ENCODE measurements around the gene NIPA2. TPM values are rescaled to one million over a fixed set of nuclear protein-coding genes. Genes with fewer than 3 reads are reported as not detected.

Gene NIPA2
- total RNA-seq, 1 donor from 2014 or later: 72.9 TPM

- no peak for DNase-seq (ENCODE audit: extremely low read depth, low read depth, low spot score)
Observed at GRCh38 chr15:22874966-22875365, 36.5 kb downstream of the NIPA2 start.

- no peak for DNase-seq (ENCODE audit: extremely low read depth, low read depth, low spot score)
Observed at GRCh38 chr15:22877117-22877516, 38.7 kb downstream of the NIPA2 start.

- DNase-seq (ENCODE audit: extremely low read depth, low read depth, low spot score): no peak
Observed at GRCh38 chr15:22877607-22878006, 39.1 kb downstream of the NIPA2 start.

- no peak for DNase-seq (ENCODE audit: extremely low read depth, low read depth, low spot score)
Observed at GRCh38 chr15:22878103-22878502, 39.6 kb downstream of the NIPA2 start.

- DNase-seq (ENCODE audit: extremely low read depth, low read depth, low spot score): no peak
Observed at GRCh38 chr15:22880068-22880980, 41.9 kb downstream of the NIPA2 start.

GRCh38 chr15:22880981-22881738 is 42.7 kb downstream of the NIPA2 start:
- DNase-seq (ENCODE audit: extremely low read depth, low read depth, low spot score): no peak

- no peak for DNase-seq (ENCODE audit: extremely low read depth, low read depth, low spot score)
Observed at GRCh38 chr15:22881739-22882440, 43.4 kb downstream of the NIPA2 start.

GRCh38 chr15:22883196-22883595 is 44.7 kb downstream of the NIPA2 start:
- DNase-seq (ENCODE audit: extremely low read depth, low read depth, low spot score): no peak

- DNase-seq (ENCODE audit: extremely low read depth, low read depth, low spot score): no peak
Observed at GRCh38 chr15:22884344-22884743, 45.9 kb downstream of the NIPA2 start.

GRCh38 chr15:22885120-22885519 is 46.7 kb downstream of the NIPA2 start:
- no peak for DNase-seq (ENCODE audit: extremely low read depth, low read depth, low spot score)

GRCh38 chr15:22887157-22887951 is 48.9 kb downstream of the NIPA2 start:
- DNase-seq (ENCODE audit: extremely low read depth, low read depth, low spot score): no peak

- DNase-seq (ENCODE audit: extremely low read depth, low read depth, low spot score): peak; percentile 18
Observed at GRCh38 chr15:22888120-22888859, 49.8 kb downstream of the NIPA2 start.

GRCh38 chr15:22889146-22889818 is 50.8 kb downstream of the NIPA2 start:
- no peak for DNase-seq (ENCODE audit: extremely low read depth, low read depth, low spot score)

- no peak for DNase-seq (ENCODE audit: extremely low read depth, low read depth, low spot score)
Observed at GRCh38 chr15:22890296-22890695, 51.8 kb downstream of the NIPA2 start.

- DNase-seq (ENCODE audit: extremely low read depth, low read depth, low spot score): no peak
Observed at GRCh38 chr15:22891426-22892210, 53.2 kb downstream of the NIPA2 start.

GRCh38 chr15:22892333-22892732 is 53.9 kb downstream of the NIPA2 start:
- no peak for DNase-seq (ENCODE audit: extremely low read depth, low read depth, low spot score)

GRCh38 chr15:22893081-22893480 is 54.6 kb downstream of the NIPA2 start:
- no peak for DNase-seq (ENCODE audit: extremely low read depth, low read depth, low spot score)

- no peak for DNase-seq (ENCODE audit: extremely low read depth, low read depth, low spot score)
Observed at GRCh38 chr15:22893881-22894280, 55.4 kb downstream of the NIPA2 start.
